ENCODE results near the gene ACADVL.

- TF ChIP-seq EZH2phosphoT487 (IDR thresholded peaks at IDR 0.05; ENCODE audit: insufficient read depth, low read depth) (no peak), EZH2 (IDR thresholded peaks at IDR 0.05; ENCODE audit: insufficient read depth, poor library complexity, severe bottlenecking) (no peak)
Observed at GRCh38 chr17:7207120-7208001, 12.4 kb upstream of the ACADVL start.
